ENCODE measurements around the gene ALDH4A1. TPM values are rescaled to one million over a fixed set of nuclear protein-coding genes. Genes with fewer than 3 reads are reported as not detected.

ALDH4A1 gene
- total RNA-seq, 1 experiment from 2014 or later = 31.0 TPM

- no peak overlapping the region for H3K4me3 Mint-ChIP-seq
- CTCF ChIA-PET = interaction anchor here (1.4 to 6.9 kb wide), 4 partner anchors 10 to 42 kb away, joined by 3 to 107 read pairs (median 10); no protein-coding TSS in a partner anchor
- H3K4me1 Mint-ChIP-seq = peaks cover 5% of the 10 kb centered on the region
- POLR2A ChIA-PET = no interaction called here
- peak overlapping the region; percentile 53; the same call in 1 of the 2 replicates for H3K27ac Mint-ChIP-seq
- ATAC-seq (no peak), DNase-seq (ENCODE audit: low spot score) (no peak)
- no peaks in the 10 kb centered on the region for H3K36me3 Mint-ChIP-seq
- no peak for TF ChIP-seq EMX1 (CRISPR knock-in tag; IDR thresholded peaks at IDR 0.05)
- no peak for TF ChIP-seq ARID4B (CRISPR knock-in tag; IDR thresholded peaks at IDR 0.05; ENCODE audit: borderline replicate concordance)
- TF ChIP-seq ZNF138 (CRISPR knock-in tag; conservative IDR thresholded peaks at IDR 0.05) = no peak
- TF ChIP-seq HMGXB4 (CRISPR knock-in tag; IDR thresholded peaks at IDR 0.05) = no peak
- TF ChIP-seq E2F5 (CRISPR knock-in tag; IDR thresholded peaks at IDR 0.05) = no peak
- no peak for TF ChIP-seq TCF7 (CRISPR knock-in tag; IDR thresholded peaks at IDR 0.05; ENCODE audit: low read depth)
- TF ChIP-seq RORB (CRISPR knock-in tag; IDR thresholded peaks at IDR 0.05) = no peak
- no peak for TF ChIP-seq ATF2 (CRISPR knock-in tag; IDR thresholded peaks at IDR 0.05; ENCODE audit: borderline replicate concordance, low read depth)
- no peak for TF ChIP-seq ZNF121 (CRISPR knock-in tag; IDR thresholded peaks at IDR 0.05)
- no peak for TF ChIP-seq ATF6 (CRISPR knock-in tag; IDR thresholded peaks at IDR 0.05)
- TF ChIP-seq AR (CRISPR knock-in tag; IDR thresholded peaks at IDR 0.05) = no peak
- TF ChIP-seq NFE2L1 (CRISPR knock-in tag; IDR thresholded peaks at IDR 0.05) = no peak
- no peaks in the 10 kb centered on the region for H3K27me3 Mint-ChIP-seq (ENCODE audit: low read depth)
- H3K9me3 Mint-ChIP-seq = no peaks in the 10 kb centered on the region
Observed at GRCh38 chr1:18917071-18917799, 14.9 kb upstream of the ALDH4A1 start.
